Panc1 (cell line): Measurements from ENCODE around the gene TXNL1. TPM values are rescaled to one million over a fixed set of nuclear protein-coding genes. Genes with fewer than 3 reads are reported as not detected.

Experiments
- ATAC-seq: fragments of 200-7000 bp; cut with Tn5 transposase; 2 replicates; pipeline ENCODE4 v1.9.1; 2020; ENCODE audit warnings: mild to moderate bottlenecking, moderate library complexity
- BruUV-seq: library from RNA; stranded (reverse); fragments of 400-500 nt; replicated peaks from 2 replicates; lab custom pipeline; 2021; lab: Mats Ljungman, UMichigan
- CTCF ChIA-PET: fragments of 300-600 bp; sonication (Branson Sonifier 250); formaldehyde crosslinking; loops from one replicate; lab custom pipeline; 2022; ENCODE audit warnings: antibody characterized with exemption; lab: Charles Lee
- POLR2A ChIA-PET: fragments of 300-600 bp; sonication (Branson Sonifier 250); formaldehyde crosslinking; loops from one replicate; lab custom pipeline; 2022; ENCODE audit warnings: antibody characterized with exemption; lab: Charles Lee
- DNase-seq: peaks from one replicate; pipeline ENCODE4 v3.0.0-alpha.2; 2010; ENCODE audit warnings: low read depth, low spot score
- H3K27ac ChIP-seq: 2 replicates; pipeline ENCODE4 v1.5.1; 2011; ENCODE audit warnings: mild to moderate bottlenecking, low read length, inconsistent platforms
- H3K27me3 ChIP-seq: fragments of 200-500 bp; sonication (Bioruptor generic); 2 replicates; pipeline ENCODE4 v1.6.0; 2014; ENCODE audit warnings: low read length, inconsistent platforms; ENCODE audit not compliant: control insufficient read depth, insufficient read depth
- H3K36me3 ChIP-seq: fragments of 200-500 bp; sonication (Bioruptor generic); 2 replicates; pipeline ENCODE4 v1.5.1; 2014; ENCODE audit warnings: inconsistent platforms, mild to moderate bottlenecking, low read length, moderate library complexity; ENCODE audit not compliant: control insufficient read depth, insufficient read depth
- H3K4me1 ChIP-seq: 2 replicates; pipeline ENCODE4 v1.5.1; 2011; ENCODE audit warnings: inconsistent platforms, mild to moderate bottlenecking, low read length, moderate library complexity; ENCODE audit not compliant: control insufficient read depth, insufficient read depth
- H3K4me3 ChIP-seq, 2 experiments: 2 replicates each; pipeline ENCODE4 v1.5.1; 2011 to 2012; ENCODE audit warnings: low read depth in 2 of 2, low read length in 2 of 2, mild to moderate bottlenecking in 2 of 2, inconsistent platforms in 1 of 2, moderate library complexity in 1 of 2
- H3K9me3 ChIP-seq: fragments of 200-500 bp; sonication (Bioruptor generic); 2 replicates; pipeline ENCODE4 v1.5.1; 2014; ENCODE audit warnings: low read depth, mild to moderate bottlenecking, inconsistent platforms, low read length, moderate library complexity; ENCODE audit not compliant: control insufficient read depth, insufficient read depth
- POLR2AphosphoS5 ChIP-seq: IDR thresholded peaks from 2 replicates; pipeline ENCODE4 v1.6.1; 2012; ENCODE audit warnings: mild to moderate bottlenecking, low read depth, low read length, moderate library complexity
- SIN3A ChIP-seq: IDR thresholded peaks from 2 replicates; pipeline ENCODE4 v1.6.1; 2012; ENCODE audit warnings: low read depth, mild to moderate bottlenecking, low read length, moderate library complexity, borderline replicate concordance; ENCODE audit not compliant: insufficient read depth
- TCF7L2 ChIP-seq: IDR thresholded peaks from 2 replicates; pipeline ENCODE4 v1.6.1; 2011; ENCODE audit warnings: mild to moderate bottlenecking, low read depth, low read length, inconsistent platforms
- in situ Hi-C: cut with HindIII; loops from 2 replicates; pipeline ENCODE4 v1.10.0; 2016; ENCODE audit warnings: low sequenced_read_pairs, low pct_unique_long_range_greater_than_20kb
- intact Hi-C: fragments of 100-400 bp; cut with micrococcal nuclease; formaldehyde crosslinking; loops from one replicate; pipeline ENCODE4 v1.10.0; 2022; ENCODE audit not compliant: unreplicated experiment
- total RNA-seq: library from RNA; stranded (reverse); gene quantifications from one replicate; pipeline ENCODE4 v1.2.1, GENCODE V29; 2021; ENCODE audit not compliant: unreplicated experiment
- TF ChIP-seq, protein P1 (sequence below), 2 experiments: IDR thresholded peaks; 2 replicates each; pipeline ENCODE4 v1.6.1; 2011 to 2012; ENCODE audit warnings: low read depth in 2 of 2, control low read depth in 1 of 2, low read length in 1 of 2, mild to moderate bottlenecking in 1 of 2, moderate library complexity in 1 of 2; ENCODE audit not compliant: insufficient read depth in 1 of 2
- TF ChIP-seq, protein P2 (sequence below): fragments of 450-650 bp; IDR thresholded peaks from 2 replicates; pipeline ENCODE4 v1.5.1; 2017; ENCODE audit warnings: mild to moderate bottlenecking

The TXNL1 gene
- total RNA-seq, 1 experiment from 2014 or later: 58.3 TPM

DNA sequence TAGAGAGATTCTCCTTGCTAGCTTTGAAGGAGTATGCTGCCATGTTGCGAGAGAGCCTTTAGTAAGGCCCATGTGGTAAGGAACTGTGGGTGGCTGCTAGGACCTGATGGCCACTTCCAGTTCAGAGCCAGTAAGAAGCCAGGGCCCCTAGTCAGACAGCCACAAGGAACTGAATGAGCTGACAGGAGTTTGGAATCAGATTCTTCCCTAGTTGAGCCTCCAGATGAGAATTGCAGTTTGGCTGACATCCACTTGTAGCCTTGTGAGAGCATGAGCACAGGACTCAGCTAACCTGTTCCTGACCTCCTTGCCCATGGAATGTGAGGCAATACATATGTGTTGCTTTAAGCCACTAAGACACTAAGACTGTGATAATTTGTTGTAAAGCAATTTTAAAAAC is 11.6 kb upstream of the TXNL1 start:
- H3K9me3 ChIP-seq: no peaks in the 10 kb centered on the region
- no peaks in the 10 kb centered on the region for H3K36me3 ChIP-seq
- H3K27ac ChIP-seq: no peak overlapping the region
- DNase-seq (no peak), ATAC-seq (no peak)
- H3K4me1 ChIP-seq: no peaks in the 10 kb centered on the region; the same call in 1 of the 2 replicates
- BruUV-seq: no TSS peak
- H3K27me3 ChIP-seq: no peaks in the 10 kb centered on the region
- ChIA-PET POLR2A (no interaction called here), CTCF (no interaction called here)
- intact Hi-C loops (no loop called here), in situ Hi-C loops (no loop called here)
- TF ChIP-seq TCF7L2 (no peak), POLR2AphosphoS5 (no peak)
- H3K4me3 ChIP-seq: no peak overlapping the region

DNA sequence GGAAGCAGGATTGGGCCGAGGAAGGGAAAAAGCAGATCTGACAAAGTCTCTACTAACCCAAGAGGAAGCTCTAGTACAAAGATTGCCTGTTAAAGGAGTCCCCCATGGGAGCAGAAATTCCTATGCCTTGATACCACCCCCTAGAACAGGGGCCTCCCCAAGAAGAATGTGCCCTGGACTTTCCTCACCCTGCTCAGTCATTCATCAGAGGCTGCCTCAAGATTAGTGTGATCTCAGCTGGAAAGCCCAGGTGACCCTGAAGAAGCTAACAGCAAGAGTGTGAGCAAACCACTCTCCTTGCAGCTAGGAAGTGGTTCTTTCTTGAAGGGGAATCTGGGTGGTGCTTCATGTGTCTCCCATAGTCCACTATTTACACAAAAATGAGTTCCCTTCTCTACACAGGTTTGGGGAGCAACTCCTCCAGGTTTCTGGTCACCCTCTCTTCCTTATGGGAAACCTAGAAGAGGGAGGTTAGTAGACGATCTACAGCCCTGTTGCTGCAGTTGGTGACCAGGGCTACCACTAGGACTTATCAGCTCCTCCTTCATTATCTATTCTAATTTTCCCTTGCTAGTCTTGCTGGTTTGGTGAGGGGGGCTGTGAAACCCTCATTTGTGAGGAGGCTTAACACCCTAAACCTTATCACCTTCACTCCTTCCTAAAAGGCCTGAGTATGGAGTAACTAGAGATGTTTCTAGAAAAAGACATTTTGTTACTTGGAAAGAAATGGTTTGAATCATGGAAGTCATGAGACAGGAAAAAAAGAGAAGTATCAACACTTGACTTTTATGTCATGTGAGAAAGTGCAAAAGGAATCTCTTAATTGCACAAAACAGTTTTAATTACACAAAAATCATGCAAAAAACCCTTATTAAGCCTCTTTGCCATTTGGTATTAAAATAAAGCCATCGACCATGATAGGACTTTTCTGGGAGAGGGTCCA is 9.8 kb upstream of the TXNL1 start:
- in situ Hi-C loops (no loop called here), intact Hi-C loops (no loop called here)
- no peaks in the 10 kb centered on the region for H3K27me3 ChIP-seq
- ChIA-PET CTCF (no interaction called here), POLR2A (interaction anchor here (0.6 kb wide), 1 partner anchor 1083 kb away, joined by 3 read pairs; no protein-coding TSS in a partner anchor)
- TF ChIP-seq SIN3A (no peak), TCF7L2 (no peak)
- TF ChIP-seq, protein P1, sequence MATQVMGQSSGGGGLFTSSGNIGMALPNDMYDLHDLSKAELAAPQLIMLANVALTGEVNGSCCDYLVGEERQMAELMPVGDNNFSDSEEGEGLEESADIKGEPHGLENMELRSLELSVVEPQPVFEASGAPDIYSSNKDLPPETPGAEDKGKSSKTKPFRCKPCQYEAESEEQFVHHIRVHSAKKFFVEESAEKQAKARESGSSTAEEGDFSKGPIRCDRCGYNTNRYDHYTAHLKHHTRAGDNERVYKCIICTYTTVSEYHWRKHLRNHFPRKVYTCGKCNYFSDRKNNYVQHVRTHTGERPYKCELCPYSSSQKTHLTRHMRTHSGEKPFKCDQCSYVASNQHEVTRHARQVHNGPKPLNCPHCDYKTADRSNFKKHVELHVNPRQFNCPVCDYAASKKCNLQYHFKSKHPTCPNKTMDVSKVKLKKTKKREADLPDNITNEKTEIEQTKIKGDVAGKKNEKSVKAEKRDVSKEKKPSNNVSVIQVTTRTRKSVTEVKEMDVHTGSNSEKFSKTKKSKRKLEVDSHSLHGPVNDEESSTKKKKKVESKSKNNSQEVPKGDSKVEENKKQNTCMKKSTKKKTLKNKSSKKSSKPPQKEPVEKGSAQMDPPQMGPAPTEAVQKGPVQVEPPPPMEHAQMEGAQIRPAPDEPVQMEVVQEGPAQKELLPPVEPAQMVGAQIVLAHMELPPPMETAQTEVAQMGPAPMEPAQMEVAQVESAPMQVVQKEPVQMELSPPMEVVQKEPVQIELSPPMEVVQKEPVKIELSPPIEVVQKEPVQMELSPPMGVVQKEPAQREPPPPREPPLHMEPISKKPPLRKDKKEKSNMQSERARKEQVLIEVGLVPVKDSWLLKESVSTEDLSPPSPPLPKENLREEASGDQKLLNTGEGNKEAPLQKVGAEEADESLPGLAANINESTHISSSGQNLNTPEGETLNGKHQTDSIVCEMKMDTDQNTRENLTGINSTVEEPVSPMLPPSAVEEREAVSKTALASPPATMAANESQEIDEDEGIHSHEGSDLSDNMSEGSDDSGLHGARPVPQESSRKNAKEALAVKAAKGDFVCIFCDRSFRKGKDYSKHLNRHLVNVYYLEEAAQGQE (IDR thresholded peaks at IDR 0.05; ENCODE audit: insufficient read depth in 1 of 2, low read depth in 2 of 2, low read length in 1 of 2): no peak
- no peaks in the 10 kb centered on the region for H3K9me3 ChIP-seq
- no peaks in the 10 kb centered on the region for H3K36me3 ChIP-seq
- H3K4me3 ChIP-seq: no peak overlapping the region
- BruUV-seq: no TSS peak
- no peak overlapping the region for H3K27ac ChIP-seq
- no peaks in the 10 kb centered on the region; the same call in 1 of the 2 replicates for H3K4me1 ChIP-seq
- no peak for DNase-seq
- no peak for ATAC-seq

DNA sequence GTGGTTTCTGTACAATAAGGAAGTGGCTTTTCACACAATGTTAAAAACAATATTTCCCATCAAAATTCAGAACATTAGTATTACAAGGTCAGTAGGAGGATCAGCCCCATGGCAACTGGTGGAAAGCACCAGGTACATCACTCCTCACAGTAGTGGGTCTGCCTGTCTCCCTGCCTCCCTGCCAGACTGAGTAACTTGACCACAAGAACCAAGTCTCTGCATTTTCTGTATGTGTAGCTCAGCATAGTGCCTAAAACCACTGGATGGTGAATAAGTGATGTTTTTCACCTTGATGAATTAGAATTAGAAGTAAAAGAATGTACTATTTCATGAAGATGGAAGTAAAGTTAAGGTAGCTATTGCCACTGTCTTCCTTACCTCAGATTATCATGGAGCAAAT is 8.7 kb upstream of the TXNL1 start:
- H3K27me3 ChIP-seq: no peaks in the 10 kb centered on the region
- no peaks in the 10 kb centered on the region; the same call in 1 of the 2 replicates for H3K4me1 ChIP-seq
- H3K4me3 ChIP-seq: no peak overlapping the region
- ATAC-seq (no peak), DNase-seq (no peak)
- BruUV-seq: no TSS peak
- intact Hi-C loops: no loop called here
- H3K36me3 ChIP-seq: no peaks in the 10 kb centered on the region
- TF ChIP-seq, protein P2, sequence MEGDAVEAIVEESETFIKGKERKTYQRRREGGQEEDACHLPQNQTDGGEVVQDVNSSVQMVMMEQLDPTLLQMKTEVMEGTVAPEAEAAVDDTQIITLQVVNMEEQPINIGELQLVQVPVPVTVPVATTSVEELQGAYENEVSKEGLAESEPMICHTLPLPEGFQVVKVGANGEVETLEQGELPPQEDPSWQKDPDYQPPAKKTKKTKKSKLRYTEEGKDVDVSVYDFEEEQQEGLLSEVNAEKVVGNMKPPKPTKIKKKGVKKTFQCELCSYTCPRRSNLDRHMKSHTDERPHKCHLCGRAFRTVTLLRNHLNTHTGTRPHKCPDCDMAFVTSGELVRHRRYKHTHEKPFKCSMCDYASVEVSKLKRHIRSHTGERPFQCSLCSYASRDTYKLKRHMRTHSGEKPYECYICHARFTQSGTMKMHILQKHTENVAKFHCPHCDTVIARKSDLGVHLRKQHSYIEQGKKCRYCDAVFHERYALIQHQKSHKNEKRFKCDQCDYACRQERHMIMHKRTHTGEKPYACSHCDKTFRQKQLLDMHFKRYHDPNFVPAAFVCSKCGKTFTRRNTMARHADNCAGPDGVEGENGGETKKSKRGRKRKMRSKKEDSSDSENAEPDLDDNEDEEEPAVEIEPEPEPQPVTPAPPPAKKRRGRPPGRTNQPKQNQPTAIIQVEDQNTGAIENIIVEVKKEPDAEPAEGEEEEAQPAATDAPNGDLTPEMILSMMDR: no peak
- TF ChIP-seq, protein P1 (IDR thresholded peaks at IDR 0.05; ENCODE audit: insufficient read depth in 1 of 2, low read depth in 2 of 2, low read length in 1 of 2): no peak
- TF ChIP-seq TCF7L2 (no peak), POLR2AphosphoS5 (no peak), SIN3A (no peak)
- in situ Hi-C loops: no loop called here
- POLR2A ChIA-PET: no interaction called here
- H3K27ac ChIP-seq: no peak overlapping the region
- CTCF ChIA-PET: no interaction called here
- no peaks in the 10 kb centered on the region for H3K9me3 ChIP-seq
